OCI-LY3 (cell line): Measurements from ENCODE around the gene MIER2.

Experiments used
- CTCF ChIP-seq: fragments of 200-600, 300-600 bp; sonication (generic); IDR thresholded peaks from 2 replicates; pipeline ENCODE4 v1.5.1; 2014; ENCODE audit warnings: antibody characterized with exemption, low read length, low read depth
- EZH2phosphoT487 ChIP-seq: fragments of 200-600 bp; shearing (Covaris generic); IDR thresholded peaks from 2 replicates; pipeline ENCODE4 v1.6.1; 2018; ENCODE audit warnings: antibody characterized with exemption, mixed run types, low read depth

GRCh38 chr19:387777-388176 lies 43.2 kb upstream of the MIER2 start:
- TF ChIP-seq CTCF (no peak), EZH2phosphoT487 (no peak)
